ENCODE measurements around the gene DUSP22. TPM values are rescaled to one million over a fixed set of nuclear protein-coding genes. Genes with fewer than 3 reads are reported as not detected.

The DUSP22 gene
- total RNA-seq, 2 donors from 2014 or later = 22.2 to 33.3 TPM

DNA sequence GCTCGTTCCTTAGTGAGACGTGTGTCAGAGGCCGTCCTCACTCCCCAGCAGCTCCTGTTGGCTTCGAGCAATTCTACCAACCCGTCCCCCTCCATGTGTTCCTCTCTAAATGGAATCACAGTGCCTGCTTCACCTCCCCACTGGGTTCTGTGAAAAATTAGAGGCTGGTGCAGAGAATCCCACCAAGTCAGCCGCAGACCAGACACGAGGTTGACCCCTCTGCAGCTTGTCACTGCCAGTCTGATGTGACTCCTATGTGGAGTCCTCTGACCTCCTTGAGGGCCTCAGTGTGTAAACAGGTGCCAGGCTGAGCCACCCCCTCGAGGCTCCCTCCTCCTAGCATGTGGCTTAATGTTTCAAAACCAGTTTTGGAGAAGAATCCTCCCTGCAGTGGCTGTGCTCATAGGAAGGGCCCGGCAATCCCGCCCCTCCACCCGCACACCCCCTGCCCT lies 86.7 kb downstream of the DUSP22 start:
- H3K36me3 Mint-ChIP-seq = peaks cover 0 to 4% of the 10 kb centered on the region in 2 donors
- H3K9me3 Mint-ChIP-seq = no peaks in the 10 kb centered on the region
- ATAC-seq = no peak
- DNase-seq (ENCODE audit: low spot score in 2 of 2) = no peak
- no peak overlapping the region for H3K27ac Mint-ChIP-seq

DNA sequence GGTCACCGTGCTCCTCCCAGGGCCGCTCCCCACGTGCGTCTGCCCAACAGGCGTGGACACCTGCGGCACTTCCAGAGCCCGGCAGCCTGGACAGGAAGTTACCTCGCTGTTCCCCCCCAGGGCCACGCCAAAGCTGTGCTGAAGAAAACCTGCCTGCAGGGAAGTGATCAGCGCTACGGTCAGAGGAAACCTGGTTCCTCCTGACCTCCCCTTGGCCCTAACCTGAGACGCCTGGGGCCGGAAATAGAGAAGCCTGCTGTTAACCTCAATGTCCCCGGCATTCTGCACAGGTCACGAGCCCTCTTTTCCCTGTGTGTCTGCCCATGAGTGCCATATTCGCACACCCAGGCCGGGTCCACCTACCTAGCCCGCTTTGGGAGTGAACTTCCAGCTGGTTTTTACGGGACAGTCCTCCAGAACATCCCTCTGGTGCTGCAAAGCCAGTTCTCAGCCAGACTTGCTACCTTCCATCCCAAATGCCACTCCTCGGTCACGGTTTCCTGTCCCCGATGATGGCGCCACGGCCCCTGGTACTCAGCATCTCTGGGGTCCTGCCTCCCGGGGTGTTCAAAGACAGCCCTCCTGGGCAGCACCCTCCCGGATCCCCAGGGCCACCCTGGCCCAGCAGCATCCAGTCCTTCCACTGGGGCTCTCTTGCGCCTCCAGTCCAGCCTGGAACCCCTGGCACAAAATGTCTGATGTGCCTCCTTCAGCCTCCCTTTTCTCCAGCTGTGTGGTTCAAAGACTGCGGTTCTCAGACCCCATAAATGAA lies 87.3 kb downstream of the DUSP22 start:
- Mint-ChIP-seq H3K9me3 (no peaks in the 10 kb centered on the region), H3K27ac (peak overlapping the region in 1 of 2 donors; percentile 70), H3K36me3 (peaks cover 0 to 4% of the 10 kb centered on the region in 2 donors)
- DNase-seq (ENCODE audit: low spot score in 2 of 2) (no peak), ATAC-seq (no peak)

DNA sequence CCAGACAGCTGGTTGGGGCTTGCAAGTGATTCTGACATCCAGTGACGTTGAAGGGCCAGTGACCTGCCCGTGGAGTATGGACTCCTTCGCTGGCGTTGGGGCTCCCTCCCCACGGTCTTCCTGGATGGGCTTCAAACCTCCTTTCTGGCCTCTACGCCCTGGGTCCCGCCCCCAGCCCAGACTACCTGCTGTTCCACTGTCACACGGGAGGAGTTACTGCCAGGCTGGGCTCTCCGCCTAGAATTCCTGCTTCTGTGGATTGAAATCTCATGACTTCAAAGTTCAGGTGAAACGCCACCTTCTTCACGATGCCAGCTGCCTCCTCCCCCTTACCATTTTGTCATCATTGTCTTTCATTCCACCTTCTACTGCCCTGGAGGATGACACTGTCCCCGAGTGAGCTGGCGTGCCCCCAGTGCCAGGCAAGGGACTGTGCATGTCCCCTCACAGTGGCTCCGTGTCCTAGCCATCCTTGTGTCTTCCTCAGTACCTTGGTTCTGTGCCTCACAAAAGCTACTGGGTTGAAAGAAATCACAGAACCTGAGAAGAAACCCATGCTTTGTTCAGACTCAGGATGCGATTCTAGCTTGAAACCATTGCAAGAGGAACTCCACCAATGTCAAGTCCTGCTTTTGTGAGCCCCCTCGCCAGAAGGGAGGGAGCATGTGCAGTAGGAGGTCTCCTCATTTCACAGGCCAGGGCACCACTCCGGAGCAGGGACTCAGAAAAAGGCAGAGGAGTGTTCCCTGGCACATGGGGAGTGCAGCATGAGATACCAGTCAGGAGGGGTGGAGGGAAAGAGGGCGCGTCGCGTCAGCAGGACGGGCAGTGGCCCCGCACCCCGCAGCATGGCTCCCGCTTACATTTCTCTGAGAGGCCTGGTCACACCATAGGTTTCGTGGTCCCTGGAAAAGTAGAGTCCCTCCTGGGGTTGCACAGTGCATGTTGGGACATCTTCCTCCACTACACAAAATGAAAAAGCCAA lies 88.2 kb downstream of the DUSP22 start:
- H3K36me3 Mint-ChIP-seq = peaks cover 0 to 4% of the 10 kb centered on the region in 2 donors
- H3K27ac Mint-ChIP-seq = no peak overlapping the region
- no peak for DNase-seq (ENCODE audit: low spot score in 2 of 2)
- H3K9me3 Mint-ChIP-seq = no peaks in the 10 kb centered on the region
- ATAC-seq = no peak

DNA sequence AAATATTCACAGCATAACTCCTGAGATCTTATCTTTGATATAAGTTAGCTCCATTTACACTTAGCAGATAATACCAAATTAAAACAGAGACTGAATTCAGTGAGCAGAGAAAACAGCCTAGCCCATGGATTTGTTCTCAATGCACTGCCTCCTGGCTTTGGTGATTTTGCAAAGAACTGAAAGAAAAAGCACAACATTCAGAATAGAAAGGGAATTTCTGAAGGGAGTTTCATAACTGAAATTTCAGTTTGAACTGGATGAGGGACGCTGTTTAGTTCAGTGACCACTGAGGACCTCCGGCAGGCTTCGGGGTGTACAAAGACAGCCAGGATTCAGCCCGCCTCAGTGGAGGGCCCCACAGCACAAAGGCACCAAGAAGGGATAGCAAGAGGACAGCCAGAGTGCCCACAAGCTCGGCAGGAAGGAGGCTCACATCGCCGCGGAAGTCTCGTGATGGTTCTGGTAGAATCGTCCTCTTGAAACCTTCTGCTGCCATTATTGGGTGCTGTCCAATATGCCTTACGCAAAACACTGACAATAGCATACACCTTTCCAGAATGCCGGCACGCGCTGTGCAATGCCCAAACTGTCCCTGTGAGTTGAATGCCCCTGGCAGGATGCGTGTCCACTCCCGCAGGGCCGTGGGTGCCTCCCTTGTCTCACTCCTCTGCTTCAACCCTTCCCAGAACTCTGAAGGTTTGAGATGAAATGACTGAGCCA lies 89.6 kb downstream of the DUSP22 start:
- Mint-ChIP-seq H3K27ac (no peak overlapping the region), H3K36me3 (peaks cover 0 to 4% of the 10 kb centered on the region in 2 donors), H3K9me3 (no peaks in the 10 kb centered on the region)
- ATAC-seq = no peak
- peak in 1 of 2 donors; percentile 54 for DNase-seq (ENCODE audit: low spot score in 2 of 2)

DNA sequence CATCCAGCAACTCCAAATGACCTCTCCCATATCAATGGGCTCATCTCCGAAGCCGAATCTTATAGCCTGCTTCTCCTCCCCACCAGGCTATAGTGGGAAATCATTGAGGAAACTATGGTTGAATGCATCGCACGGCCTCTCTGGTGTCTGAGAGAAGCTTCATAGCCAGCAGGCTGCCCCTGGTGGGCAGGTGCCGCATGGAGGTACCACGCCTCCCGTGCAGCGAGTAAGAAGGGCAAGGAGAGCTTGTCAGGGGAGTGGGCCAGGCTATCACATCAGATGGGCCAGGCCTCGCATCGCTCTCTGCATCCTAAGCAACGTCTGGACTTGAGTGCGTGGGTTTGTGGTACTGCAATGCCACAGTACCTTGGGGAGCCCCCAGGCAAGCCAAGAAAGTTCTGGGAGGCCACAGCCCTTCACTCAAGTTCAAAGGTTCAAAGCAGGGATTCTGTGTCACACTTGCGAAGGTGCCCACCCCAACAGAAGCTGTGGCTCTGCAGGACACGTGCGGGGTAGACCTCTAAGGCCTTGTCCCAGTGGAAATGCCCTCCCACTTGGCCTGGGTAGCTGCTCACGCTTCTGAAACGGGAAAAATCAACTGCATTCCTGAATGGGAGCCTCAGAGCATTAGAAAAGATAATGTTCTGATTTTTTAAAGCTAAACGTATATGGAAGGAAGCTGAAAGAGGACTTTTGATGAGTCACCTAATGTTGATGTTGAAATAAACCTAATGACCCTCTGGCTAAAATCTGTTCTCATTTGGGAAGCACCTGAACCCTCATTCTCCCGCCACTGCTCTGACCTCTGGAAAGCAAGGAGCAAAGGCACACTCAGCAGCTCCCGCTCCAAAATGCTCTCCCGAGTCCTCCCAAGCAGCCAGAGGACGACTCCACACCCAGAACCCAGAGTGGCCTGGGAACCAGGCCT lies 90.9 kb downstream of the DUSP22 start:
- peak in 1 of 2 donors; percentile 49 for DNase-seq (ENCODE audit: low spot score in 2 of 2)
- Mint-ChIP-seq H3K36me3 (peaks cover 0 to 4% of the 10 kb centered on the region in 2 donors), H3K27ac (no peak overlapping the region), H3K9me3 (no peaks in the 10 kb centered on the region)
- ATAC-seq = no peak

DNA sequence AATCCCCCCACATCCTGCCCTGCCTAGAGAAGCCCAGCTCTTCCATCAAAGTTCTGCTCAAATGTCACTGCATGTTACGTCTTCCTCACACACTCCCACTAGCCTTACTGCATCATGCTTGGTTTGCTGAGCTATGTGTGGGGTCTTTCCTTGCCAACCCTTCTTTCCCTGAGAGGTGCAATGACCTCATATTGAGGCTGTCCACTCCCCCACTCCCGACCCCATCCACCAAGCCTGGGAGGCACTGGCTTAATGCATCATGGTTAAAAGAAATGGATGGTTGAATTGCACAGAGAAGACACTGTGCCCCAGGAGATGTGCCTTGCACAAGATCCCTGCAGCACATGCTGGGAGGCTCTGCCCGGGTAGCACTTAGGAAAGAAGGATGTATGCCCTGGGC lies 91.6 kb downstream of the DUSP22 start:
- no peak for ATAC-seq
- H3K36me3 Mint-ChIP-seq = peaks cover 0 to 4% of the 10 kb centered on the region in 2 donors

DNA sequence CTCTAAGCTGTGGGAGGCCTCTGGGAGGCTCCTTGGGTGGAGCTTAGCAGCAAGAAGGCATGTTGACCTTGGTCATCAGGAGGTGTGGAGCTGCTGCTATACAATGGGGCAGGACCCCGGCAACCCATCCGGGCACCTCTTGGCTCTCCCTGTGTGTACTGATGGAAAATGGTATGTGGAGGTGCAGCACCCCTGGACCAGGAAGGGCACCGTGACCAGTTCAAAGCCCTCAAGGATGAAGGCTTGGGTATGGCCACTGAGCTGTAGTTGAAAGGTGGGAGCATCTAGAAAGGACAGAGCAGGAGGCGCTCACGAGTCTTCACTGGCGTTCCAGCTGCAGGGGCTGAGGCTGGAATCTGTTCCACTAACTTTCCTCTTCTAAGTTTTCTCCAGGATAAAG lies 92.6 kb downstream of the DUSP22 start:
- no peak overlapping the region for H3K27ac Mint-ChIP-seq
- ATAC-seq (no peak), DNase-seq (ENCODE audit: low spot score in 2 of 2) (no peak)
- H3K9me3 Mint-ChIP-seq = no peaks in the 10 kb centered on the region
- H3K36me3 Mint-ChIP-seq = peaks cover 0 to 4% of the 10 kb centered on the region in 2 donors

More for the DNA sequence above, 91.6 kb downstream of the DUSP22 start:
- Mint-ChIP-seq H3K9me3 (no peaks in the 10 kb centered on the region), H3K27ac (no peak overlapping the region)
- peak in 1 of 2 donors; percentile 25 for DNase-seq (ENCODE audit: low spot score in 2 of 2)

- Mint-ChIP-seq H3K9me3 (no peaks in the 10 kb centered on the region), H3K36me3 (peaks cover 0 to 4% of the 10 kb centered on the region in 2 donors), H3K27ac (no peak overlapping the region)
- ATAC-seq (no peak), DNase-seq (ENCODE audit: low spot score in 2 of 2) (peak in 1 of 2 donors; percentile 47)
Observed at GRCh38 chr6:385614-386013, 93.3 kb downstream of the DUSP22 start.

DNA sequence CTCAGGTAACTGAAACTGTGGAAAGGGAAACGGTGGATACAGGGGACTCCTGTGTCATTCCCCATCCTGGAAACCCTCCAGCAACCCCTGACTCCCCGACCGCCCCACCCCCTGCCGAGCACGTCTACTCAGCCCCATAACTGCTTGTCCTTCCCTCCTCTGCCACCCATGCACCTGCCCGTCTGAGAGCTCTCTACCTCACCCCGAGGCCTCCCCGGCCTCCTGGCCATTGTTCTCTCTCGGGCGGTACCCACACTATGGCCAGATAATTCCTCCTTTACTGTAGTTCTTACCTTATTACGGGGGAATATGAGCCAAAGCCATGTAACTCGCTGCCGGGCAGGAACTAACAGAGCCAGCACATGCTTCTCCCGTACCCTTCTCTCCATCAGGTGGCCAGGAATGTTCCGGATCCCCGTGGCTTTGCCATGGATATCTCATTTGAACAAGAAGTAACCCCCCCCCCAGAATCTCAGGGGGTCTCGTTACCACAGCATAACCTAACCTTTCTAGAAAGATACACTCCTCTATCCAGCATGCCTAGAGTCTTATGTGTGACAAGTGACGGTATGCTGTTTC lies 94.5 kb downstream of the DUSP22 start:
- ATAC-seq (no peak), DNase-seq (ENCODE audit: low spot score in 2 of 2) (no peak)
- Mint-ChIP-seq H3K9me3 (no peaks in the 10 kb centered on the region), H3K36me3 (no peaks in the 10 kb centered on the region), H3K27ac (no peak overlapping the region)

- H3K27ac Mint-ChIP-seq = no peak overlapping the region
- DNase-seq (ENCODE audit: low spot score in 2 of 2) (no peak), ATAC-seq (no peak)
- peaks cover 1 to 2% of the 10 kb centered on the region in 2 donors for H3K36me3 Mint-ChIP-seq
- no peaks in the 10 kb centered on the region for H3K9me3 Mint-ChIP-seq
Observed at GRCh38 chr6:387293-387741, 95.0 kb downstream of the DUSP22 start.

GRCh38 chr6:388202-388903 lies 96.1 kb downstream of the DUSP22 start:
- ATAC-seq (no peak), DNase-seq (ENCODE audit: low spot score in 2 of 2) (no peak)
- H3K27ac Mint-ChIP-seq = peak overlapping the region in 1 of 2 donors; percentile 57
- H3K36me3 Mint-ChIP-seq = peaks cover 8% of the 10 kb centered on the region in 2 donors
- H3K9me3 Mint-ChIP-seq = no peaks in the 10 kb centered on the region

- no peak for DNase-seq (ENCODE audit: low spot score in 2 of 2)
- Mint-ChIP-seq H3K27ac (peak overlapping the region; percentile 97 to 99), H3K9me3 (peaks cover 0 to 5% of the 10 kb centered on the region in 2 donors), H3K36me3 (peaks cover 16% of the 10 kb centered on the region in 2 donors)
- ATAC-seq = no peak
Observed at GRCh38 chr6:389143-389542, 96.9 kb downstream of the DUSP22 start.

GRCh38 chr6:389622-390021 lies 97.3 kb downstream of the DUSP22 start:
- peaks cover 21% of the 10 kb centered on the region in 2 donors for H3K36me3 Mint-ChIP-seq
- peak overlapping the region; percentile 97 to 99 for H3K27ac Mint-ChIP-seq
- peaks cover 0 to 5% of the 10 kb centered on the region in 2 donors for H3K9me3 Mint-ChIP-seq
- ATAC-seq (peak; percentile 66 to 73), DNase-seq (ENCODE audit: low spot score in 2 of 2) (peak in 1 of 2 donors; percentile 55)

GRCh38 chr6:390914-391558 lies 98.7 kb downstream of the DUSP22 start:
- Mint-ChIP-seq H3K36me3 (peaks cover 35% of the 10 kb centered on the region in 2 donors), H3K27ac (peak overlapping the region; percentile 97 to 99), H3K9me3 (peaks cover 0 to 5% of the 10 kb centered on the region in 2 donors)
- ATAC-seq (peak; percentile 17 to 25), DNase-seq (ENCODE audit: low spot score in 2 of 2) (peak in 1 of 2 donors; percentile 79)
